Activated naive CD4-positive, alpha-beta T cell treated with anti-CD3 and anti-CD28 coated beads, Interleukin-2, amount 10 ng/mL, durations not matched to agents 7 days and 5 days (primary cell): Measurements from ENCODE around the gene KCTD16.

Experiments
- CTCF ChIA-PET: fragments of 350-600 bp; sonication (Branson Sonifier 250); formaldehyde crosslinking; loops from one replicate; lab custom pipeline; 2021; ENCODE audit warnings: antibody characterized with exemption; lab: Charles Lee
- DNase-seq: peaks from one replicate; pipeline ENCODE4 v3.0.0-alpha.2; 2020
- H3K27ac Mint-ChIP-seq: one replicate; pipeline ENCODE4 v1.8.0; 2021; ENCODE audit warnings: mild to moderate bottlenecking, moderate library complexity, mixed read lengths
- H3K27me3 Mint-ChIP-seq: one replicate; pipeline ENCODE4 v1.8.0; 2021; ENCODE audit warnings: mild to moderate bottlenecking, mixed read lengths
- H3K36me3 Mint-ChIP-seq: one replicate; pipeline ENCODE4 v1.8.0; 2021; ENCODE audit warnings: mixed read lengths
- H3K4me1 Mint-ChIP-seq: one replicate; pipeline ENCODE4 v1.8.0; 2021; ENCODE audit warnings: mixed read lengths
- H3K4me3 Mint-ChIP-seq: one replicate; pipeline ENCODE4 v1.8.0; 2021; ENCODE audit warnings: mild to moderate bottlenecking, moderate library complexity, mixed read lengths
- H3K9me3 Mint-ChIP-seq: one replicate; pipeline ENCODE4 v1.8.0; 2021; ENCODE audit warnings: mixed read lengths

Gene KCTD16

DNA sequence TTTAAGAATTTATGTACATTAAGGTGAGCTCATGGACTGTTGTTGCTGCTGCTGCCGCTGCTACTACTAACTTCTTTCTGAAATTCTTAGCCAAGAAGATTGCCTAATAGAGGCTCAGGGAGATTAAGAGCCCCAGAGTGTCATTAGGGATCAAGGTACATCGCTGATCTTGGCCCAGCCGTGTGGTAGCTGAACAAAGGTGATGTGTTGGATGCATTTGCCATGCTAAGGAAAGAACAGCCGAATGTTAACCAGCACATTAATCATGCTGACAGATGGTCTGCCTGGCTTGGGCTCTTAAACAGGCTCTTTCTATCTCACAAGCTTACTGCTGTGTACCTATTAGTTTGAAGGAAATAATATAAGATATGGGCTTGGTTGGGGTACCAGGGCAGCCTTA, 137.1 kb downstream of the KCTD16 start:
- no peak overlapping the region for H3K4me3 Mint-ChIP-seq
- no peaks in the 10 kb centered on the region for H3K4me1 Mint-ChIP-seq
- H3K36me3 Mint-ChIP-seq, result no peaks in the 10 kb centered on the region
- no peaks in the 10 kb centered on the region for H3K27me3 Mint-ChIP-seq
- DNase-seq, result no peak
- CTCF ChIA-PET, result no interaction called here
- H3K27ac Mint-ChIP-seq, result no peak overlapping the region
- H3K9me3 Mint-ChIP-seq, result no peaks in the 10 kb centered on the region

DNA sequence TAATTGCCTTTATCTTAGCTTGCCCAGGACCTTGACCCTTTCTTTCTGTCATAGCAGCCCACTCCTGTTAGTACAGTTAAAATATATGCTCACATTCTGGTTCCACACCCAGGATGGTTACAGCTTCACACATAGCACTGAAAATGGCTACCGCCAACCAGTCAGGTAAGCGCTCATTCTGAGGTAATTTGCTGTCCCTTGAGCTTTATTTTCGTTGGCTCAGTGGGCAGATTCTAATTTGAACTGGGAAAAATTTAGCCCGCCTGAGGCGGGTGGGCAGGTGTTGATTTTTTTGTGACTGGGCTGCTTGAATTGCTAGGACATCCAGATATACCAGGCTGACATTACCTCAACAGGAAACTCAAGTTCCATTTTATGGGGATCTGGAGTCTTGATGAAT, 137.5 kb downstream of the KCTD16 start:
- Mint-ChIP-seq H3K36me3 (no peaks in the 10 kb centered on the region), H3K4me1 (no peaks in the 10 kb centered on the region), H3K4me3 (no peak overlapping the region), H3K27ac (no peak overlapping the region), H3K9me3 (no peaks in the 10 kb centered on the region), H3K27me3 (no peaks in the 10 kb centered on the region)
- CTCF ChIA-PET, result no interaction called here
- no peak for DNase-seq

DNA sequence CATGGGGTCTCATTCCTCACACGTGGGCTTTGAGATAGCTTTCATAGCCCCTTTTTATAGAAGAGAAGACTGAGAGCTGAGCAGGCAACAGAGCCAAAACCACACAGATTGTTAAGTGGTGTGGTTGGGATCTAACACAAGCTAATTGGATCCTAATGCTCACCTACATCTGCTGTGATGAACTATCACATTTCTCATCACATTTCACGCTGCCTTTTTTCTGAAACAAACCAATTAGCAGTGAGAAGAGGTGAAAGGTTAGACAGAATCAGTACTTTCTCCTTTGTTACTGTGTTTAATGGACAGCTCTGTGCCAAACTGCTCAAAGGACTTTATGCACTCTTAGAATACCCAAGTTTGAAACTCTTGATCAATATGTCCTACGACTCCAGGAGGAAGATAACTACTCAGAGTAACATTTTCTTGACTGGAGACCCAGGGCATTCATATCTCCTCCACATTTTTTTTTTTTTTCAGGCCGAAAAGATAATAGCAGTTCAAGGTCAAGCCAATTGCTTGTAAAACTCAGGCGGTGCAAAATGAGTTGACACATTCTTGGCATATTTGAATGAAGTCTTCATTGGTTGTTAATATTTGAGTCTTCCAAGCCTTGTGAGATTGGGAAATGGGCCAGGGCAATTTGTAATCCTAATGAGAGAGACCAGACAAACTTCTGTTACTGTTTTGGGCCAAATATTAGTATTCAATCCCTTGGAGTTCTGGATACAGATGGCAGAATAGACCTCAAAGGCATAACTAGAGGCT, 138.4 kb downstream of the KCTD16 start:
- Mint-ChIP-seq H3K4me1 (no peaks in the 10 kb centered on the region), H3K27ac (no peak overlapping the region), H3K9me3 (no peaks in the 10 kb centered on the region), H3K27me3 (no peaks in the 10 kb centered on the region), H3K36me3 (no peaks in the 10 kb centered on the region), H3K4me3 (no peak overlapping the region)
- DNase-seq, result no peak
- CTCF ChIA-PET, result no interaction called here

DNA sequence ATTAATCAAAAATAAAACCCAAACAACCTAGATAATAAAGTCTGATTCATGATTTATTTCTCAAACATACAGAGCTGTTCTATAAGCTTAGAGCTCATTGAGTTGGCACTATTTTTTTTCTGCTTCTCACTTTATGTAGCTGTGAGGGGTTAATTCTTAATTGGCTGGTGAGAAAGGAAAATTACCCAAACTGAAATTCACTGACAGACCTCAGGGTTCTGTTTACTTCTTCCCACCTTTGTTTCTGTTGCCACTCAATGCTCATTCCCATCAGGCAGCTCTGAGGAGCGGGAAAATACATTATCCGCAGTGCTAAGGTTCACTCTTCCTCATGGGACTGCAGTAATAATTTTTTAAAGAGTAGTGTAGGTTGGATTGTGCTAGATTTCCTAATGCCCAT, 139.9 kb downstream of the KCTD16 start:
- Mint-ChIP-seq H3K4me3 (no peak overlapping the region), H3K27me3 (no peaks in the 10 kb centered on the region), H3K27ac (no peak overlapping the region), H3K4me1 (no peaks in the 10 kb centered on the region), H3K36me3 (no peaks in the 10 kb centered on the region), H3K9me3 (no peaks in the 10 kb centered on the region)
- CTCF ChIA-PET, result no interaction called here
- no peak for DNase-seq

DNA sequence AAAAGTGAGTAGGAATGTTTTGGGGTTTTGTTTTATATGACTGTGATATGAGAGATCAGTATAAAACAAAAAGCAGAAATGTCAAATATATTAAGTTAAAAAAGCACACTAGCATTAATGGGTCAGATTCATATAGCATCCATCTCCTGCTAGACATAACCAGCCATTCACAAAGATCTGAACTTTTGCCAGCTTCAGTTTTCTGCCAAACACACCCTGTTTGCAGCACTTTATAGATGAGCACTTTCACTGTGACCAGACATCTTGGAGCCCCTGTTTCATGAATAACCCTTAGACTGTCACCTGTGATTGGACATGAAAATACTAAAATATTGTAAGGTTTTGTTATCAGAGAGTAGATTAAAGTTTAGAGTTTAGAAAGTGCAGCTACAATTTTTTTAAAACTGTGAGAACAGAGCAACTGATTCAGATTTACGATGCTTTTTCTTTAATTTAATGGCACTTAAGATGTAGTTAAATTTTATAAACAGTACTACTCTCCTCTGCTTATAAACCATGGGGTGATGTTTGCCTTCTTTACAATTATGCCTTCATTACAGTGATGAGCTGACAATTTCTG, 142.6 kb downstream of the KCTD16 start:
- no peaks in the 10 kb centered on the region for H3K9me3 Mint-ChIP-seq
- no peaks in the 10 kb centered on the region for H3K27me3 Mint-ChIP-seq
- no peaks in the 10 kb centered on the region for H3K4me1 Mint-ChIP-seq
- CTCF ChIA-PET, result no interaction called here
- no peak for DNase-seq
- H3K27ac Mint-ChIP-seq, result no peak overlapping the region
- no peak overlapping the region for H3K4me3 Mint-ChIP-seq
- H3K36me3 Mint-ChIP-seq, result no peaks in the 10 kb centered on the region

DNA sequence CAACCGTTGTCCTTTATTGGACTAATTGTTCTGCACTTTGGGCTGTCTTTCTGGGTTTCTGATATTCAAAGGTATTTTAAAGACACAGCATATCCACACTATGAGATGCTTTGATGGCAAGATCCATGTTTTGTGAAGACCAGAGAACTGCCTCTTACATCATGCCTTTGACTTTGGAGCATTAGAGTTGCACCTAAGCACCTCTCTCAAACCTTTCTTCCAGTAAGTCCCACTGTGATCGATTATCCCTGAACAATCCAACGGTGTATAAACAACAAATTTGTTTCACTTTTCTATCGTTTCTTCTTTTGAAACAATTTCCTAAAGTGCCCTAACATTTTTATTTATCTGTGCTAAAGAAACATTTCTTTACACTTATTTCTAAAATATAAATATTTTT, 144.4 kb downstream of the KCTD16 start:
- H3K27me3 Mint-ChIP-seq, result no peaks in the 10 kb centered on the region
- H3K4me3 Mint-ChIP-seq, result no peak overlapping the region

DNA sequence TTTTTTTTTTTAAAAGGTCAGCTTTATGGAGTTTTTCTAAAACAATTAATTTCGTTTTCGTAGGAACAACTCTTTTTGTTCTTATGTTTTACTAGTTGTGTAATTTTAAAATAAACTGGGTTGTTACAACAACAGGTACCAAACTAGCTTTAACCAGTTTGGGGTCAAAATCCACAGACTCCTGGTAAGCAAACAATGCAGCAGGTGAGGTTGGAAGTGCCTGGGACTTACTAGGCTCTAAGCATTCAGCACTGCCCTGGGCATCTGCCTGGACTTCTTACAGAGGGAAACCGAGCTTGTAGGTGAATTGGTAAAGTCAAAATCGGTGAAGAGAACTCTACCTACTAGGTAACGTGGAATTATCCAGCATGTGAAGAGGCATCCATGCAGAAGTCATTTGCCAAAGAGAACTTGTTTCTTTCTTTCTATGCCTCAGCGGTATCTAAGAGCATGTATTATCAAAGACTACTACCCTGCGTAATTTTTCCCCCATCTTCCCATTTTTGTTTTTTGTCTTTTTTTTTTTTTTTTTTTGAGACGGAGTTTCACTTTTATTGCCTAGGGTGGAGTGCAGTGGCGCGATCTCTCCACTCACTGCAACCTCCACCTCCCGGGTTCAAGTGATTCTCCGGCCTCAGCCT, 145.4 kb downstream of the KCTD16 start:
- CTCF ChIA-PET, result no interaction called here
- Mint-ChIP-seq H3K27ac (no peak overlapping the region), H3K4me1 (no peaks in the 10 kb centered on the region), H3K27me3 (no peaks in the 10 kb centered on the region), H3K36me3 (no peaks in the 10 kb centered on the region), H3K4me3 (no peak overlapping the region), H3K9me3 (no peaks in the 10 kb centered on the region)
- no peak for DNase-seq

More for the DNA sequence above, 144.4 kb downstream of the KCTD16 start:
- no peaks in the 10 kb centered on the region for H3K36me3 Mint-ChIP-seq
- H3K9me3 Mint-ChIP-seq, result no peaks in the 10 kb centered on the region
- no peaks in the 10 kb centered on the region for H3K4me1 Mint-ChIP-seq
- CTCF ChIA-PET, result no interaction called here
- DNase-seq, result no peak
- H3K27ac Mint-ChIP-seq, result no peak overlapping the region

DNA sequence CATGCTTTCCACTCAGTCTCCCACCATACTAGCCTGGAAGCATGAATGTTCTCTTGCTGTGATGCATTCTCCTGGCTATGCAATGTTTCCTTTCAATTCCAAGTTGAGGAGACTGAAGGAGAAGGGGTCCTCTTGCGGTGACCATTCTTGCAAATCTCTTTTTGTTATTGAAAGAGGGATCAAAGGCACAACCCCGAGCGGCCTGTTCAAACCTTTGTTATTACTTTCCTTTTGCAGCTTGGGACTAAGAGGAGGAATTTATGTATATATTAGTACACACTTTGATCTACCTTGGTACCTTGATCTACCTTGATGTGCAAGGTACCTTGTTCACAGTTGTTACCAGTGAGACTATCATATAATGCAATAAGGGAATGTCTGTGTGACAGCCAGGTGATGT, 147.3 kb downstream of the KCTD16 start:
- no peak for DNase-seq
- Mint-ChIP-seq H3K36me3 (no peaks in the 10 kb centered on the region), H3K4me3 (no peak overlapping the region), H3K9me3 (no peaks in the 10 kb centered on the region), H3K27ac (no peak overlapping the region), H3K4me1 (no peaks in the 10 kb centered on the region), H3K27me3 (no peaks in the 10 kb centered on the region)
- CTCF ChIA-PET, result no interaction called here

DNA sequence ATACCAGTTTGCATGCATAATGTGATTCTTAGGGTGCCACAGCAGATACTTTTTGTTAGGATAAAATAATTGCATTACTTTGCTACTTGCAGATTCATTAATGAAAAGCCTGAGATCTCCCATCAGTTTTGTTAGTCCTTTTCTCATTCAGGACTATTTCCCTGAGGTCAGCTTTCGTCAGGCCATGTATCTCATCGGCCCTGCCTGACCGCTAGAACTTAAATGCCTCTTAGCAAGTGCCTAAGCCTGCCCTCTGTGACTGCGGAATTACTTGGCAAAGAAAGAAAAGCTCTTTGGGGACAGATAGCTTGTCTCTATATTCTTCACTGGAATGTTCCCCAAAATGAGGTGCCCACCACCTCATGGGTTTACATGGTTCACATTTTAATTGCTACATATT, 147.8 kb downstream of the KCTD16 start:
- Mint-ChIP-seq H3K27me3 (no peaks in the 10 kb centered on the region), H3K4me1 (no peaks in the 10 kb centered on the region), H3K9me3 (no peaks in the 10 kb centered on the region), H3K36me3 (no peaks in the 10 kb centered on the region), H3K4me3 (no peak overlapping the region), H3K27ac (no peak overlapping the region)
- no peak for DNase-seq
- CTCF ChIA-PET, result no interaction called here

DNA sequence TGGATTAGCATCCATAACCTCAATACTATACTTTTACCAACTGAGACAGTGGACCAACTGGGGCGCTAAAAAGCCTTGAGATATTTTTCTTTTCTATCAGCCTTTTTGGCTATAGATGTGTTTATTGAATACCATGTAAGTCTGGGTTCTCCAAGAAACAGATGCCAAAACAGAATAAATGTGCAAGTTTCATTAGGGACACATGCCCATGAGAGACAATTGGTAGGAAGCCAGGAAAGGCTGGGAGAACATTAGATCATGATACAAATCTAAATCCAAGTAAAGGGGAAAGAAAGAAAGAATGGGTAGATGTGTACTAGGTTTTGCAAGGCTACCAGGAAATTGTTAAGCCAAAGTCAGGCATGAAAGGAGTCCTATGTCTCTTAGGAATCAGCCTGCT, 152.5 kb downstream of the KCTD16 start:
- no peak for DNase-seq
- no peaks in the 10 kb centered on the region for H3K9me3 Mint-ChIP-seq
- H3K4me3 Mint-ChIP-seq, result no peak overlapping the region
- H3K27me3 Mint-ChIP-seq, result no peaks in the 10 kb centered on the region
- H3K36me3 Mint-ChIP-seq, result no peaks in the 10 kb centered on the region
- no peak overlapping the region for H3K27ac Mint-ChIP-seq
- no peaks in the 10 kb centered on the region for H3K4me1 Mint-ChIP-seq
- CTCF ChIA-PET, result no interaction called here

DNA sequence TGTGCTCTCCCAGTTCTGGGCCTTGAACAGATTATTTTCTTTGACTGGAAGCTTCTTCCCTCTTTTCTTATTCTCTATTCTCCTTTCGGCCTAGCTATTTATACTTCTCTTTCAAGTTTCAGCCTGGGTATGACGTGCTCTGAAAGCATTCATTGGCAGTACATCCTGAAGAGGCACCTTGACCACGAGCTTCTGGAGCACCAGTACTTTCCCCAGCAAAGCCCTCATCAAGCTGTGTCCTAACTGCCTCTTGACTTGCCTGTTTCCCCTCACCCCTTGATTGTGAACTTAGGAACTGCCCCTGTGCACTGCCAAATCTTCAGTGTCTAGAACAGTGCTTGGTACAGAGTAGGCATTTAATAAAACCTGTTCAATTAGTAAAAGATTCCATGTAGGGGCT, 154.9 kb downstream of the KCTD16 start:
- Mint-ChIP-seq H3K27me3 (no peaks in the 10 kb centered on the region), H3K36me3 (no peaks in the 10 kb centered on the region), H3K27ac (no peak overlapping the region), H3K4me1 (no peaks in the 10 kb centered on the region), H3K4me3 (no peak overlapping the region), H3K9me3 (no peaks in the 10 kb centered on the region)
- no peak for DNase-seq
- CTCF ChIA-PET, result no interaction called here

DNA sequence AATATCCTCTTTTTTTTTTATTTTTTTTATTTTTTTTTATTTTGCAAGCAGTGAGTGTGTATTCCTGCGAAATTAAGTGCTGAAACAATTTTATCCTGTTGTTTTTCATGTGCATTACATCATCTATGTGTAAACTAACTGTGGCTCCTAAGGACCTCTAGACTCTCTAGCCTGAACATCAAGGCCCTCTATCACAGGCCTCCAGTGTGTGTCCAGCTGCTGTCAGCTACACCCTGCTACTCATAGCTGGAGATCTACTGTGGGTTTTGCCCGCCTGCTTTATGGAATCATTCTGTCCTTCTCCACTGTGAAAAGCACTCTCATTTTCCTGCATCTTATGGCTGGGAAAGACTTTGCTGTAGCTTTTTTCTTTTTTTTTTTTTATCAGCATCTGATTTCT, 157.8 kb downstream of the KCTD16 start:
- CTCF ChIA-PET, result no interaction called here
- Mint-ChIP-seq H3K4me1 (no peaks in the 10 kb centered on the region), H3K4me3 (no peak overlapping the region), H3K9me3 (no peaks in the 10 kb centered on the region), H3K36me3 (no peaks in the 10 kb centered on the region), H3K27me3 (no peaks in the 10 kb centered on the region), H3K27ac (no peak overlapping the region)
- no peak for DNase-seq

DNA sequence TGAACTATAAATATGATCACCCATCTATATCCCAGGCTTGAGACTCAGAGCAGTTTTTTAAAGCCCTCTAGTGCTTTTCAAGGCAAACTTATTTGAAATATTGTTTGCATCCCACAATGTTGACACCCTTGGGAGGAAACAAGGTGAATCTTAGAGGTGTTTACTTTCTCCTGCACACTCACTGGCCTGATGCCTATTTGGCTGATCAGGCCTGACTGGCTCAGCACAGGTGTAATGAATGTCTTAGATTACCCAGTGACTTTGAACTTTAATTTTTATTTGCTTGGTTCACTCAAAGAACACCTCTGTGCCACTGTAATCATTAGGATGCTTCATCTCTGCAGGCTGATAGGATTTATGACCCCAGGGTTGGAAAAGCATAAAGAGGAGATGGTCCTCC, 158.3 kb downstream of the KCTD16 start:
- Mint-ChIP-seq H3K4me1 (no peaks in the 10 kb centered on the region), H3K9me3 (no peaks in the 10 kb centered on the region), H3K4me3 (no peak overlapping the region), H3K27me3 (no peaks in the 10 kb centered on the region), H3K36me3 (no peaks in the 10 kb centered on the region), H3K27ac (no peak overlapping the region)
- DNase-seq, result no peak
- CTCF ChIA-PET, result no interaction called here

DNA sequence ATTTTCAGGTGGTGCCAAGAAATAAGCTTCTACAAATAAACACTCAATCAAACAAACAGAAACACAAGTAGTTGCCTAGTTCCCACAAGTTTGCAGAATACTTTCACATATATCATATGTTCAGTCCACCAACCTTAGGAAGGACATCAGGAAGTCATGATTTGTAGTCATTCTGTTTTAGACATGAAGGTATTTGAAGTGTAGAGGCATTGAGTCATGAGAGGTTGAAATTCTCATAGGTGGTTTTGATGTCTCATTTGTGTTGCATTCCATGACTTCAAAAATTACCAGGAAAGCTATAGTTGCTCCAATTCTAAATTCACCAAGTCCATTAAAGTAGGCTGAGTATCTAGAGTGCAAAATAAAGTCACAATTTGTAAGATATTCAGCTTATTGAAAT, 159.0 kb downstream of the KCTD16 start:
- CTCF ChIA-PET, result no interaction called here
- H3K27ac Mint-ChIP-seq, result no peak overlapping the region
- H3K36me3 Mint-ChIP-seq, result no peaks in the 10 kb centered on the region
- no peak for DNase-seq
- no peaks in the 10 kb centered on the region for H3K4me1 Mint-ChIP-seq
- no peak overlapping the region for H3K4me3 Mint-ChIP-seq
- no peaks in the 10 kb centered on the region for H3K9me3 Mint-ChIP-seq
- H3K27me3 Mint-ChIP-seq, result no peaks in the 10 kb centered on the region

DNA sequence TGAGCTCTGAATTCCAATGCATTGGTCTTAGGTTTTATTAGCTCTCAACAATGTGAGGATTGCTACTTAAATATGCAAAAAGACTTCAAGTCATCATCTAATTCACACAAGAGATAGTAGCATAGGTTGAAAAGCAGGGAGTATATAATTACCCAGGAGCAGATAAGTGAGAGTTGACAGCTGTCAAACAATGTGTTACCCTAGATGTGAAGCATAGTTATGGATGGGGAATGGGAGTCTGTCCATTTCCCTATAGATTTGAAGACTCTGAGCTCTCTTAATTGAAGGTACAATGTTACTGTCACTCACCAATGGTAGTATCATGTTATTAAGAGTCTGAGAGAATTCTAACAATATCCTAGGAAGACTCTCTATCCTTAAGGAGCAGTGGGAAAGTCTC, 160.7 kb downstream of the KCTD16 start:
- Mint-ChIP-seq H3K27ac (no peak overlapping the region), H3K9me3 (no peaks in the 10 kb centered on the region), H3K36me3 (no peaks in the 10 kb centered on the region), H3K27me3 (no peaks in the 10 kb centered on the region), H3K4me1 (no peaks in the 10 kb centered on the region), H3K4me3 (no peak overlapping the region)
- DNase-seq, result no peak
- CTCF ChIA-PET, result no interaction called here
